ENCODE measurements around the gene TEX14. TPM values are rescaled to one million over a fixed set of nuclear protein-coding genes. Genes with fewer than 3 reads are reported as not detected.
"Not testable (repeated sequence)": the region's sequence is repeated elsewhere in the genome, so short reads cannot be mapped to it uniquely, and the experiment has no call there.

TEX14 gene
- total and polyA plus RNA-seq, 2 donors: 0.09 to 0.11 TPM

- Histone ChIP-seq H3K4me3 (ENCODE audit: low read depth, low read length) (no peak overlapping the region), H3K36me3 (ENCODE audit: insufficient read depth) (no peaks in the 10 kb centered on the region), H3K27ac (ENCODE audit: low read depth) (no peak overlapping the region), H3K4me1 (ENCODE audit: insufficient read depth) (no peaks in the 10 kb centered on the region)
- DNase-seq (ENCODE audit: extremely low spot score): no peak
- WGBS: 75% methylated on average over 1 of the region's 1 CpG
Measured at GRCh38 chr17:58568044-58568799, 123.6 kb downstream of the TEX14 start.

- H3K36me3 ChIP-seq (ENCODE audit: insufficient read depth): no peaks in the 10 kb centered on the region
- H3K4me3 ChIP-seq (ENCODE audit: low read depth, low read length): no peak overlapping the region
- WGBS: 57% methylated on average over 8 of the region's 8 CpGs
- no peak for DNase-seq (ENCODE audit: extremely low spot score)
- no peaks in the 10 kb centered on the region for H3K4me1 ChIP-seq (ENCODE audit: insufficient read depth)
- no peak overlapping the region for H3K27ac ChIP-seq (ENCODE audit: low read depth)
Measured at GRCh38 chr17:58565389-58566311, 126.2 kb downstream of the TEX14 start.

GRCh38 chr17:58564971-58565370 is 126.9 kb downstream of the TEX14 start:
- H3K27ac ChIP-seq (ENCODE audit: low read depth): no peak overlapping the region
- 76% methylated on average over 1 of the region's 1 CpG for WGBS
- no peak for DNase-seq (ENCODE audit: extremely low spot score)
- H3K36me3 ChIP-seq (ENCODE audit: insufficient read depth): no peaks in the 10 kb centered on the region
- no peak overlapping the region for H3K4me3 ChIP-seq (ENCODE audit: low read depth, low read length)
- no peaks in the 10 kb centered on the region for H3K4me1 ChIP-seq (ENCODE audit: insufficient read depth)

- WGBS: 74% methylated on average over 2 of the region's 2 CpGs
- no peak for DNase-seq (ENCODE audit: extremely low spot score)
Measured at GRCh38 chr17:58564243-58564642, 127.6 kb downstream of the TEX14 start.

DNA sequence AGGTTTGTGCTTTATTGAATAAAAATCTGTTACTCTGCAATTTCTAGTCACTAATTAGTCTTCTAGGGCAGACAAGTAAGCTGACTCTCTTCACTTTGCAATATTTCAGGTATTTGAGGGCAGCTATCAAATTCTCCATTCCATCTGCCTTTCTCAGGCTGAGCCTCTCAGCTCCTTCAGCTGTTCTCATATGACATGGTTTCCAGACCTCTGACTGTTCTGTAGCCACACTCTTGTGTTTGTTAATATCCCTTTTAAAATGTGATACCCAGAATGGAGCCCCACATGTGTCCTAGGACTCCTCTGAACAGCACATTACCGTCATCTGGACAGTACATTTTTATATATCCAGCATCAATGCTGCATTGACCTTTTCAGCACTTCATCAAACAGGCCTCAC is 131.3 kb downstream of the TEX14 start:
- no peaks in the 10 kb centered on the region for H3K36me3 ChIP-seq (ENCODE audit: insufficient read depth)
- no peak overlapping the region for H3K4me3 ChIP-seq (ENCODE audit: low read depth, low read length)
- no peak overlapping the region for H3K27ac ChIP-seq (ENCODE audit: low read depth)
- no peaks in the 10 kb centered on the region for H3K4me1 ChIP-seq (ENCODE audit: insufficient read depth)
- WGBS: 62% methylated on average over 1 of the region's 1 CpG
- no peak for DNase-seq (ENCODE audit: extremely low spot score)

More at GRCh38 chr17:58564243-58564642, 127.6 kb downstream of the TEX14 start:
- Histone ChIP-seq H3K4me1 (ENCODE audit: insufficient read depth) (no peaks in the 10 kb centered on the region), H3K4me3 (ENCODE audit: low read depth, low read length) (no peak overlapping the region), H3K36me3 (ENCODE audit: insufficient read depth) (no peaks in the 10 kb centered on the region), H3K27ac (ENCODE audit: low read depth) (no peak overlapping the region)

DNA sequence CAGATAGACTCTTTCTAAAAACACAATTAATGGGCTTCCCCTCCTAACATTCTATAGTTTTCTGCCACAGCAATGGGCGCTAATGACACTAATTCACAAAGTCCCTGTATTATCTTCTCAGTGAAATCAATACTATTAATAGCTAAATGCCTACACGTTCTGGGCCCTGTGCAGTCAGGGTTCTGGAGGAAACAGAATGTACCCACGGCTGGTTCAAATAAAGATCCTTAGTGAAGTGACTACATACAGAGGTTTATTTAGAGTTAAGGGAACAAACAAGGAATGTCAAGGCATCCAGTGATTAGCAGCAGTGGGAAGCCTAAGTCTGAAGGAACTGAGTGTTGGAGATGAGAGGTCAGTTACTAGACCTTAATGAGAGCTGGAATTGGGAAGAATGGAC is 133.9 kb downstream of the TEX14 start:
- Histone ChIP-seq H3K4me3 (ENCODE audit: low read depth, low read length) (no peak overlapping the region), H3K4me1 (ENCODE audit: insufficient read depth) (no peaks in the 10 kb centered on the region), H3K27ac (ENCODE audit: low read depth) (no peak overlapping the region), H3K36me3 (ENCODE audit: insufficient read depth) (no peaks in the 10 kb centered on the region)
- DNase-seq (ENCODE audit: extremely low spot score): no peak
- 75% methylated on average over 3 of the region's 3 CpGs for WGBS

DNA sequence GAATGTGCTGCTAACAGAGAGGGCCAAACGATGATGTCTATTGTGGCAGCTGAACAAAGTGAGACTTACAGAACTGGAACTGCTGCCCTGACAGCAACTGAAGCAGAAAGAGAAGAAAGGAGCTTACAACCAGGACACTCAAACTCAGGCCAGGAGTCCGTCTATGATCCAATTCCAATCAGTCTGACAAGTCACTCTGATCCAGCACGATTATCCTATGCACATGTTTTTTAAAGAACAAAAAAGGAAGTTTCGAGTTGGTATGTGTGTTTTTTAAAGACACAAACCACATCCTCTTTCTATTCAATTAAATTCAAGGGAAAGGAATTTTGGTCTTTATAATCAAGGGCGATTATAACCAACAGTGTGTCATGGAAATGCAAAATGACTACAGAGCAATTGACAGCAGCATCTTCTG is 135.0 kb downstream of the TEX14 start:
- WGBS: 51% methylated on average over 5 of the region's 5 CpGs
- no peak for DNase-seq (ENCODE audit: extremely low spot score)
- Histone ChIP-seq H3K4me1 (ENCODE audit: insufficient read depth) (no peaks in the 10 kb centered on the region), H3K36me3 (ENCODE audit: insufficient read depth) (no peaks in the 10 kb centered on the region), H3K27ac (ENCODE audit: low read depth) (no peak overlapping the region), H3K4me3 (ENCODE audit: low read depth, low read length) (no peak overlapping the region)

- not testable (repeated sequence) for H3K4me3 ChIP-seq (ENCODE audit: low read depth, low read length); H3K36me3 ChIP-seq (ENCODE audit: insufficient read depth); DNase-seq (ENCODE audit: extremely low spot score); H3K27ac ChIP-seq (ENCODE audit: low read depth); H3K4me1 ChIP-seq (ENCODE audit: insufficient read depth)
- 82% methylated on average over 3 of the region's 3 CpGs for WGBS
Measured at GRCh38 chr17:58555109-58555508, 136.7 kb downstream of the TEX14 start.

GRCh38 chr17:58541249-58541648 is 150.6 kb downstream of the TEX14 start:
- WGBS: 87% methylated on average over 2 of the region's 2 CpGs
- no peak for DNase-seq (ENCODE audit: extremely low spot score)
- Histone ChIP-seq H3K4me3 (ENCODE audit: low read depth, low read length) (no peak overlapping the region), H3K4me1 (ENCODE audit: insufficient read depth) (no peaks in the 10 kb centered on the region), H3K27ac (ENCODE audit: low read depth) (no peak overlapping the region), H3K36me3 (ENCODE audit: insufficient read depth) (no peaks in the 10 kb centered on the region)

- no peak for DNase-seq (ENCODE audit: extremely low spot score)
- no peak overlapping the region for H3K27ac ChIP-seq (ENCODE audit: low read depth)
- H3K4me3 ChIP-seq (ENCODE audit: low read depth, low read length): no peak overlapping the region
- H3K4me1 ChIP-seq (ENCODE audit: insufficient read depth): no peaks in the 10 kb centered on the region
- no peaks in the 10 kb centered on the region for H3K36me3 ChIP-seq (ENCODE audit: insufficient read depth)
Measured at GRCh38 chr17:58539698-58540097, 152.1 kb downstream of the TEX14 start.

DNA sequence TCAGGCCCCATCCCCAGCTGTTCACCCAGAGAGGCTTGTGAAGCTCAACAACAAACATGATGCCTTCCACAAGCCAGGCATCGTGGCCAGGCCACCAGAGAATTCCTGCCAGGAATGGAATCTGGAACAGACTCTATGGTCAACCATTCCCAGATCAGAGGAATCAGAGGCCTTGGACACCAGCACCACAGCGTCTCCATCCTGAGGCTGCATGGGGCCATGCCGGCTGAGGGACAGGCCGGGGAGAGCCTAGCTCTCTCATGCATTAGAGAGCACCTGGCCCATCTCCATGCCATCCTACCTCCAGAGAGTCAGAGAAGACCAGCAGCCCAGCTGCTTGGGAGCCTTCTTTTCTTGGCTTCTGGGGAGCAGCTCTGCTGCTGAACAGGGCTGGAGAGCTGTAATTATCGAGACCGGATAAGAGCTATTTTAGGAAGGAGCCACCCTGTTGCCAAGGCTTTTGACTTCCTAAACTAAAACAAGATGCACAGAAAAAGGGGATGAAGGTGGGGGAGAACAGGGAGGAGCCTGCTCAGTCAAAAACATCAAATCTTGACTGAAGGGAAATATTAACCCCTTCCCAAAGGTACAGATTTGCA is 152.9 kb downstream of the TEX14 start:
- DNase-seq (ENCODE audit: extremely low spot score): no peak
- Histone ChIP-seq H3K4me3 (ENCODE audit: low read depth, low read length) (no peak overlapping the region), H3K36me3 (ENCODE audit: insufficient read depth) (no peaks in the 10 kb centered on the region), H3K27ac (ENCODE audit: low read depth) (no peak overlapping the region), H3K4me1 (ENCODE audit: insufficient read depth) (no peaks in the 10 kb centered on the region)
- WGBS: 60% methylated on average over 6 of the region's 6 CpGs

- H3K4me3 ChIP-seq (ENCODE audit: low read depth, low read length): no peak overlapping the region
- no peak overlapping the region for H3K27ac ChIP-seq (ENCODE audit: low read depth)
- no peaks in the 10 kb centered on the region for H3K36me3 ChIP-seq (ENCODE audit: insufficient read depth)
- H3K4me1 ChIP-seq (ENCODE audit: insufficient read depth): no peaks in the 10 kb centered on the region
- 81% methylated on average over 4 of the region's 4 CpGs for WGBS
- no peak for DNase-seq (ENCODE audit: extremely low spot score)
Measured at GRCh38 chr17:58537266-58537665, 154.6 kb downstream of the TEX14 start.

DNA sequence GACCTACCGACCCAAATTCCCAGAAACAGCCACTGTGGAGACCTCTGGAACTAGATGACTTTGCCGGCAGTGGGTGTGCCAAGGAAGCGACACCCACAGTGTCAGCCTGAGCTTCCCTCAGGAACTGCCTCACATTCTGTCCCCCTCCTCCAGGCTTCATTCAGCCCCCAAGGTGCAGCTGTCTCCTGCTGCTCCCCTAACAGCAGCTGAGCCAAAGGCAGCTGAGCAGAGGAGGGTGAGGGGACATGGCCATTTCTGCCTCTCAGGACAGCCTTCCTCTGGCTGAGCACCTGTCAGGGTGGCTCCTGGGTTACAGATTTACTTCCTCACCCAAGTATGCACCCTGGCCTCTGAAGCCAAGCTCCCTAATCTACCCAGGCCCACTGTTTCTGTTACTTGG is 155.3 kb downstream of the TEX14 start:
- DNase-seq (ENCODE audit: extremely low spot score): no peak
- no peaks in the 10 kb centered on the region for H3K4me1 ChIP-seq (ENCODE audit: insufficient read depth)
- no peak overlapping the region for H3K27ac ChIP-seq (ENCODE audit: low read depth)
- H3K36me3 ChIP-seq (ENCODE audit: insufficient read depth): no peaks in the 10 kb centered on the region
- H3K4me3 ChIP-seq (ENCODE audit: low read depth, low read length): no peak overlapping the region
- WGBS: 87% methylated on average over 3 of the region's 3 CpGs

- WGBS: 86% methylated on average over 2 of the region's 2 CpGs
- no peak for DNase-seq (ENCODE audit: extremely low spot score)
- Histone ChIP-seq H3K4me3 (ENCODE audit: low read depth, low read length) (no peak overlapping the region), H3K27ac (ENCODE audit: low read depth) (no peak overlapping the region), H3K4me1 (ENCODE audit: insufficient read depth) (no peaks in the 10 kb centered on the region), H3K36me3 (ENCODE audit: insufficient read depth) (no peaks in the 10 kb centered on the region)
Measured at GRCh38 chr17:58535431-58535830, 156.4 kb downstream of the TEX14 start.
